SK-N-SH treated with all-trans-retinoic acid at 6 μM for 48 hours (cell line): ENCODE measurements around the gene NTM.
A peak's percentile ranks its signal among the peaks of the same experiment; 100 is the strongest.

Experiments used
- ATAC-seq: fragments of 200-7000 bp; cut with Tn5 transposase; 3 replicates; pipeline ENCODE4 v1.9.1; 2020; ENCODE audit warnings: mild to moderate bottlenecking, moderate library complexity
- ARNTL ChIP-seq: fragments of 450-650 bp; formaldehyde crosslinking; IDR thresholded peaks from 2 replicates; pipeline ENCODE4 v1.5.0; 2020; ENCODE audit warnings: low read depth, mild to moderate bottlenecking, moderate library complexity, borderline replicate concordance
- BACH2 ChIP-seq: fragments of 250-450 bp; sonication (Bioruptor Pico); IDR thresholded peaks from 2 replicates; pipeline ENCODE4 v1.9.0; 2021; ENCODE audit warnings: mild to moderate bottlenecking, borderline replicate concordance
- CSDC2 ChIP-seq: fragments of 250-450 bp; sonication (Bioruptor Pico); IDR thresholded peaks from 2 replicates; pipeline ENCODE4 v1.5.0; 2020; ENCODE audit warnings: mild to moderate bottlenecking, moderate library complexity
- ESRRG ChIP-seq: fragments of 250-450 bp; sonication (Bioruptor Pico); IDR thresholded peaks from 2 replicates; pipeline ENCODE4 v1.6.1; 2021; ENCODE audit warnings: mild to moderate bottlenecking
- GLIS3 ChIP-seq: fragments of 250-450 bp; sonication (Bioruptor Pico); IDR thresholded peaks from 2 replicates; pipeline ENCODE4 v1.5.0; 2020; ENCODE audit warnings: mild to moderate bottlenecking, moderate library complexity
- ISL1 ChIP-seq: fragments of 250-450 bp; sonication (Bioruptor Pico); IDR thresholded peaks from 2 replicates; pipeline ENCODE4 v2.1.2; 2022; ENCODE audit warnings: mild to moderate bottlenecking, moderate library complexity
- OSR1 ChIP-seq: fragments of 250-450 bp; sonication (Bioruptor Pico); IDR thresholded peaks from 2 replicates; pipeline ENCODE4 v1.8.0; 2022; ENCODE audit warnings: moderate library complexity, mild to moderate bottlenecking, inconsistent platforms
- PPARA ChIP-seq: fragments of 250-450 bp; sonication (Bioruptor Pico); IDR thresholded peaks from 2 replicates; pipeline ENCODE4 v1.5.0; 2020; ENCODE audit warnings: mild to moderate bottlenecking, borderline replicate concordance
- RARB ChIP-seq: fragments of 250-450 bp; sonication (Bioruptor Pico); IDR thresholded peaks from 2 replicates; pipeline ENCODE4 v1.8.0; 2021; ENCODE audit warnings: mild to moderate bottlenecking, moderate library complexity
- SNAI2 ChIP-seq: fragments of 250-450 bp; sonication (Bioruptor Pico); IDR thresholded peaks from 2 replicates; pipeline ENCODE4 v1.5.0; 2020; ENCODE audit warnings: mild to moderate bottlenecking, moderate library complexity
- TCF4 ChIP-seq: fragments of 250-450 bp; sonication (Bioruptor Pico); IDR thresholded peaks from 2 replicates; pipeline ENCODE4 v1.8.0; 2021; ENCODE audit warnings: mild to moderate bottlenecking, moderate library complexity, borderline replicate concordance
- TOX ChIP-seq: fragments of 250-450 bp; sonication (Bioruptor Pico); IDR thresholded peaks from 2 replicates; pipeline ENCODE4 v1.8.0; 2021; ENCODE audit warnings: mild to moderate bottlenecking, moderate library complexity, borderline replicate concordance
- ZC3H10 ChIP-seq: fragments of 250-450 bp; sonication (Bioruptor Pico); IDR thresholded peaks from 2 replicates; pipeline ENCODE4 v1.5.1; 2021; ENCODE audit warnings: mild to moderate bottlenecking, moderate library complexity
- ZFP3 ChIP-seq: fragments of 250-450 bp; sonication (Bioruptor Pico); IDR thresholded peaks from 2 replicates; pipeline ENCODE4 v1.5.0; 2020; ENCODE audit warnings: mild to moderate bottlenecking, moderate library complexity
- ZFP30 ChIP-seq: fragments of 450-650 bp; formaldehyde crosslinking; IDR thresholded peaks from 2 replicates; pipeline ENCODE4 v1.5.0; 2022; ENCODE audit warnings: mild to moderate bottlenecking, moderate library complexity
- ZNF565 ChIP-seq: fragments of 450-650 bp; formaldehyde crosslinking; conservative IDR thresholded peaks from 2 replicates; pipeline ENCODE4 v1.5.0; 2020; ENCODE audit warnings: low read depth, mild to moderate bottlenecking, moderate library complexity
- ZNF70 ChIP-seq: fragments of 450-650 bp; formaldehyde crosslinking; IDR thresholded peaks from 2 replicates; pipeline ENCODE4 v1.5.0; 2020; ENCODE audit warnings: mild to moderate bottlenecking, moderate library complexity
- TF ChIP-seq, protein P1 (sequence below): fragments of 250-450 bp; sonication (Bioruptor Pico); IDR thresholded peaks from 2 replicates; pipeline ENCODE4 v1.8.0; 2020; ENCODE audit warnings: mild to moderate bottlenecking, moderate library complexity, borderline replicate concordance
- TF ChIP-seq, protein P2 (sequence below): fragments of 250-450 bp; sonication (Bioruptor Pico); IDR thresholded peaks from 2 replicates; pipeline ENCODE4 v1.5.1; 2020; ENCODE audit warnings: low read depth, mild to moderate bottlenecking, moderate library complexity
- TF ChIP-seq, protein P3 (sequence below): fragments of 250-450 bp; sonication (Bioruptor Pico); IDR thresholded peaks from 2 replicates; pipeline ENCODE4 v1.5.0; 2020; ENCODE audit warnings: mild to moderate bottlenecking, moderate library complexity

NTM gene

GRCh38 chr11:131888230-131888855, 517.9 kb downstream of the NTM start:
- ATAC-seq, result peak; percentile 85
- TF ChIP-seq ZC3H10 (CRISPR knock-in tag) (no peak), SNAI2 (no peak), PPARA (CRISPR knock-in tag) (no peak), ZFP30 (CRISPR knock-in tag) (no peak), GLIS3 (CRISPR knock-in tag) (no peak), ARNTL (no peak), ZNF70 (CRISPR knock-in tag) (no peak)
- TF ChIP-seq, protein P1, sequence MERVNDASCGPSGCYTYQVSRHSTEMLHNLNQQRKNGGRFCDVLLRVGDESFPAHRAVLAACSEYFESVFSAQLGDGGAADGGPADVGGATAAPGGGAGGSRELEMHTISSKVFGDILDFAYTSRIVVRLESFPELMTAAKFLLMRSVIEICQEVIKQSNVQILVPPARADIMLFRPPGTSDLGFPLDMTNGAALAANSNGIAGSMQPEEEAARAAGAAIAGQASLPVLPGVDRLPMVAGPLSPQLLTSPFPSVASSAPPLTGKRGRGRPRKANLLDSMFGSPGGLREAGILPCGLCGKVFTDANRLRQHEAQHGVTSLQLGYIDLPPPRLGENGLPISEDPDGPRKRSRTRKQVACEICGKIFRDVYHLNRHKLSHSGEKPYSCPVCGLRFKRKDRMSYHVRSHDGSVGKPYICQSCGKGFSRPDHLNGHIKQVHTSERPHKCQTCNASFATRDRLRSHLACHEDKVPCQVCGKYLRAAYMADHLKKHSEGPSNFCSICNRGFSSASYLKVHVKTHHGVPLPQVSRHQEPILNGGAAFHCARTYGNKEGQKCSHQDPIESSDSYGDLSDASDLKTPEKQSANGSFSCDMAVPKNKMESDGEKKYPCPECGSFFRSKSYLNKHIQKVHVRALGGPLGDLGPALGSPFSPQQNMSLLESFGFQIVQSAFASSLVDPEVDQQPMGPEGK (CRISPR knock-in tag), result no peak
- TF ChIP-seq, protein P2, sequence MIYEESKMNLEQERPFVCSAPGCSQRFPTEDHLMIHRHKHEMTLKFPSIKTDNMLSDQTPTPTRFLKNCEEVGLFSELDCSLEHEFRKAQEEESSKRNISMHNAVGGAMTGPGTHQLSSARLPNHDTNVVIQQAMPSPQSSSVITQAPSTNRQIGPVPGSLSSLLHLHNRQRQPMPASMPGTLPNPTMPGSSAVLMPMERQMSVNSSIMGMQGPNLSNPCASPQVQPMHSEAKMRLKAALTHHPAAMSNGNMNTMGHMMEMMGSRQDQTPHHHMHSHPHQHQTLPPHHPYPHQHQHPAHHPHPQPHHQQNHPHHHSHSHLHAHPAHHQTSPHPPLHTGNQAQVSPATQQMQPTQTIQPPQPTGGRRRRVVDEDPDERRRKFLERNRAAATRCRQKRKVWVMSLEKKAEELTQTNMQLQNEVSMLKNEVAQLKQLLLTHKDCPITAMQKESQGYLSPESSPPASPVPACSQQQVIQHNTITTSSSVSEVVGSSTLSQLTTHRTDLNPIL (CRISPR knock-in tag), result no peak

DNA sequence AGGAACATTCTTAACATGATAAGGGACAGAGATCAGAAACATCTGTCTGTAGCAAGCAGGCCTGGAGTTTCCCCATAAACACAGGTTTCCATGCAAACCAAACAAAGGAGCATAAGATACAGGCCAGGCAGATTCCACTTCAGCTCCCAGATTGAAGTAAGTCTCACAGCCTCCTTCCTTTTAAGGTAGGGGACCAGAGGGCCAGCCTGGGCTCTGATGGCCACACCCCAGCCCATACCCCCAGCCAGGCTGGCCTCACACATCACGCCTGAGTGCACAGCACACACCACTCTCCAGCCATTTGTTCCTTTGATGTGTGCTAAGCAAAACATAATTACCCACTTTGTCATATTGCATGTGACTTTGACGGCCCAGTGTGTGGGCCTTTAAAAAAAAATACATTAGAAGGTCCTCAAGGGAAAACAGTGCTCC, 518.7 kb downstream of the NTM start:
- peak; percentile 87 for ATAC-seq
- TF ChIP-seq ZFP30 (CRISPR knock-in tag), result no peak
- no peak for TF ChIP-seq BACH2 (CRISPR knock-in tag)
- no peak for TF ChIP-seq ZNF565
- TF ChIP-seq CSDC2 (CRISPR knock-in tag), result no peak
- TF ChIP-seq GLIS3 (CRISPR knock-in tag), result no peak

DNA sequence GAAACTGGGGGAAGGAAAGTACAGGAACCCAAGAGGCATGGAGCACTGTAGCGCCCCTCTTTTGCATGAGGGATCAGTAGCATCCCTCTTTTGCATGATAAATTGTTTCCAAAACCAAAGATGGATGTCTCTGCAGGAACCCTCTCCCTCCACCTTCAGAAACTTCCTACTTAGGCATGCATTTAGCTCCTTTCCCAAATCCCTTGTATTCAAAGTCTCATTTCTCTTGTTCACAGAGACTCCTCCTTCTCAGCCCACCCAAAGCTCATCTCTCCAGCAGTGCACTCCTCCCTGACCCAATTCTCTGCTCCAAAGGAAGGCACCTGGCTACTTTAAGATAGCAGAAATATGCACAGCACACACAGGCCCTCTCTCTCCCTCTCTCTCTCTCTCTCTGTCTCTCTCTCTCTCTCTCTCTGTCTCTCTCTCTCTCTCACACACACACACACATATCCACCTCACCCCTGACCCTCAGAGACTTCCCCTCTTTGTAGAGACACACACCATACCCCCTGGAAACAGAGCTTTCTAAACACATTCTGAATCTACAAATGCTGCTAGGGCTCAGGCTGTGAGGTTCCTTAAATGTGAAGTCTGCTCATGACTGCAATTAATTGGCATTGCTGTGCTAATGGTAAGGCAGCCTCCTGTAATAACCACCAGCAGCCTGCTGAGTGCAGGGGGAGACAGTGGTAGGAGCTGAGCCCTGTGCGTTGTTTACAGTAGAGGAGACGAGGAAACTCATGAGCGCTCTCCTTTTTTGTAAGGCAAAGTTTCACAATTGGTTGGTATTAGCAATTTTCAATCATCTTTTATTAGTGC, 519.6 kb downstream of the NTM start:
- ATAC-seq, result peak; percentile 24; the same call in 2 of the 3 replicates

DNA sequence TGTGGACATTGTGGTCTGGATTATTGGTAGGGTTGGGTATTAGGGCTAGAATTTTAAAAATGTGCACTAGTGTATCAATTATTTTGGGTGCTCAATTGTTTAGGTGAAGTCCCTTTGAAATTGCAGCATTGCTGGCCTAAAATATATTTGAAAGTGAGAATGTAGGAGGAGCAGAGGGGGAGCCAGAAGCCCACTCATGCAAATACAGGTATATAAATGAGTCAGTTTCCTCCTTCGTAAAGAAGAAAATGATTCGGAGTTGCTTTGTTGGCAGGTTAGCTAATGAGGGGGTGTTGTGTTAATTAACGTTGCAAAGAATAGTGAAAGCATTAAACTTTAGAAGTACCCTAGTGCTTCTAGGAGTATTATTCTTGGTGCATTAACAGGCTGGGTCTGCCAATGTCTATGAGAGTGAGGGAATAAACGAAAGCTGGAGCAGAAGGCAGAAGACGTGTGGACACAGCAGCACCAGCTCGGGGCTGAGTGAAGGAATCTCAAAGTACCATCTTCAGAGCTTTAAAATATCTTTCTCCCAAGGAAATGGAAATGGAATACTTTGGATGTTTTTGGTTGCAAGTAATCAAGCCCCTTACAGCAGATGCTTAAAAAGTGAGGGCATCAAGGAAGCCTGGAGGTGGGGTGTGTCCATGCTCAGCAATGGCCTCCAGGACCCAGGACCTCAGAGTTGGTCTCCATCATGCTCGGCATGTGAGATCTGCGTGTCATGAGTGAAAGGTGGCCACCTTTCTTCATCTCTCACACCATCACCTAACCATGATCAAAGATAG, 522.9 kb downstream of the NTM start:
- ATAC-seq, result no peak
- TF ChIP-seq CSDC2 (CRISPR knock-in tag) (no peak), ZNF70 (CRISPR knock-in tag) (no peak), BACH2 (CRISPR knock-in tag) (no peak), SNAI2 (no peak)

More for the DNA sequence above, 519.6 kb downstream of the NTM start:
- TF ChIP-seq ESRRG, result no peak

DNA sequence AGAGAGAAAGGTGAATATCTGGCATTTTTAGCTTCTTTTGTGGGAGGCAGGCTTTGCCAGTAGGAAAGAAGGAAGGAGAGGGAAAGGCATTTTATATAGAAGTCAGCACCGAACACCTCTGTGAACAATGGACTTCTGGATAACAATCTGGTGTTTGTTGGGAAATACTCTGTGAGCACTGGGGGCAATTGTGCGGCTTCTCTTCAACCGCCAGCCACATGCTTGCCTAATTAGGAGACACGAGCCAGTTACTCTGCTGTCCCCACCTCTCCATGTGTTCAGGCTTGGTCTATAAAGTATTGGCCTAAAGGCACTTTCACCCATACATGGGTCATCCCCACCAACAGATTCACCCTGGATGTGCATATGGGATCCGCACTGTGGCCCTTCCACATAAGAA, 523.6 kb downstream of the NTM start:
- ATAC-seq, result no peak
- TF ChIP-seq ARNTL (no peak), BACH2 (CRISPR knock-in tag) (no peak), ISL1 (CRISPR knock-in tag) (no peak), ZC3H10 (CRISPR knock-in tag) (no peak), ZFP3 (CRISPR knock-in tag) (no peak)

- no peak for ATAC-seq
- no peak for TF ChIP-seq SNAI2
- TF ChIP-seq, protein P3, sequence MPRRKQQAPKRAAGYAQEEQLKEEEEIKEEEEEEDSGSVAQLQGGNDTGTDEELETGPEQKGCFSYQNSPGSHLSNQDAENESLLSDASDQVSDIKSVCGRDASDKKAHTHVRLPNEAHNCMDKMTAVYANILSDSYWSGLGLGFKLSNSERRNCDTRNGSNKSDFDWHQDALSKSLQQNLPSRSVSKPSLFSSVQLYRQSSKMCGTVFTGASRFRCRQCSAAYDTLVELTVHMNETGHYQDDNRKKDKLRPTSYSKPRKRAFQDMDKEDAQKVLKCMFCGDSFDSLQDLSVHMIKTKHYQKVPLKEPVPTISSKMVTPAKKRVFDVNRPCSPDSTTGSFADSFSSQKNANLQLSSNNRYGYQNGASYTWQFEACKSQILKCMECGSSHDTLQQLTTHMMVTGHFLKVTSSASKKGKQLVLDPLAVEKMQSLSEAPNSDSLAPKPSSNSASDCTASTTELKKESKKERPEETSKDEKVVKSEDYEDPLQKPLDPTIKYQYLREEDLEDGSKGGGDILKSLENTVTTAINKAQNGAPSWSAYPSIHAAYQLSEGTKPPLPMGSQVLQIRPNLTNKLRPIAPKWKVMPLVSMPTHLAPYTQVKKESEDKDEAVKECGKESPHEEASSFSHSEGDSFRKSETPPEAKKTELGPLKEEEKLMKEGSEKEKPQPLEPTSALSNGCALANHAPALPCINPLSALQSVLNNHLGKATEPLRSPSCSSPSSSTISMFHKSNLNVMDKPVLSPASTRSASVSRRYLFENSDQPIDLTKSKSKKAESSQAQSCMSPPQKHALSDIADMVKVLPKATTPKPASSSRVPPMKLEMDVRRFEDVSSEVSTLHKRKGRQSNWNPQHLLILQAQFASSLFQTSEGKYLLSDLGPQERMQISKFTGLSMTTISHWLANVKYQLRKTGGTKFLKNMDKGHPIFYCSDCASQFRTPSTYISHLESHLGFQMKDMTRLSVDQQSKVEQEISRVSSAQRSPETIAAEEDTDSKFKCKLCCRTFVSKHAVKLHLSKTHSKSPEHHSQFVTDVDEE (CRISPR knock-in tag), result no peak
- TF ChIP-seq ZNF70 (CRISPR knock-in tag), result no peak
- TF ChIP-seq TCF4 (CRISPR knock-in tag), result no peak
- TF ChIP-seq, protein P2 (CRISPR knock-in tag), result no peak
- TF ChIP-seq OSR1 (CRISPR knock-in tag), result no peak
- no peak for TF ChIP-seq ESRRG
- no peak for TF ChIP-seq TOX (CRISPR knock-in tag)
- TF ChIP-seq RARB (CRISPR knock-in tag), result no peak
- no peak for TF ChIP-seq ARNTL
- TF ChIP-seq ZFP3 (CRISPR knock-in tag), result no peak
- TF ChIP-seq ZC3H10 (CRISPR knock-in tag), result no peak
- no peak for TF ChIP-seq ZNF565
- no peak for TF ChIP-seq GLIS3 (CRISPR knock-in tag)
Measured at GRCh38 chr11:131894615-131895544, 524.5 kb downstream of the NTM start.
